Iris pigment epithelial cell (primary cell): ENCODE measurements around the gene SS18L1.
"Not testable (repeated sequence)": the region's sequence is repeated elsewhere in the genome, so short reads cannot be mapped to it uniquely, and the experiment has no call there.

Source experiments
- DNase-seq: peaks from one replicate; pipeline ENCODE4 v3.0.0-alpha.2; 2011; ENCODE audit warnings: low read depth

SS18L1 gene, protein sequence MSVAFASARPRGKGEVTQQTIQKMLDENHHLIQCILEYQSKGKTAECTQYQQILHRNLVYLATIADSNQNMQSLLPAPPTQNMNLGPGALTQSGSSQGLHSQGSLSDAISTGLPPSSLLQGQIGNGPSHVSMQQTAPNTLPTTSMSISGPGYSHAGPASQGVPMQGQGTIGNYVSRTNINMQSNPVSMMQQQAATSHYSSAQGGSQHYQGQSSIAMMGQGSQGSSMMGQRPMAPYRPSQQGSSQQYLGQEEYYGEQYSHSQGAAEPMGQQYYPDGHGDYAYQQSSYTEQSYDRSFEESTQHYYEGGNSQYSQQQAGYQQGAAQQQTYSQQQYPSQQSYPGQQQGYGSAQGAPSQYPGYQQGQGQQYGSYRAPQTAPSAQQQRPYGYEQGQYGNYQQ

DNA sequence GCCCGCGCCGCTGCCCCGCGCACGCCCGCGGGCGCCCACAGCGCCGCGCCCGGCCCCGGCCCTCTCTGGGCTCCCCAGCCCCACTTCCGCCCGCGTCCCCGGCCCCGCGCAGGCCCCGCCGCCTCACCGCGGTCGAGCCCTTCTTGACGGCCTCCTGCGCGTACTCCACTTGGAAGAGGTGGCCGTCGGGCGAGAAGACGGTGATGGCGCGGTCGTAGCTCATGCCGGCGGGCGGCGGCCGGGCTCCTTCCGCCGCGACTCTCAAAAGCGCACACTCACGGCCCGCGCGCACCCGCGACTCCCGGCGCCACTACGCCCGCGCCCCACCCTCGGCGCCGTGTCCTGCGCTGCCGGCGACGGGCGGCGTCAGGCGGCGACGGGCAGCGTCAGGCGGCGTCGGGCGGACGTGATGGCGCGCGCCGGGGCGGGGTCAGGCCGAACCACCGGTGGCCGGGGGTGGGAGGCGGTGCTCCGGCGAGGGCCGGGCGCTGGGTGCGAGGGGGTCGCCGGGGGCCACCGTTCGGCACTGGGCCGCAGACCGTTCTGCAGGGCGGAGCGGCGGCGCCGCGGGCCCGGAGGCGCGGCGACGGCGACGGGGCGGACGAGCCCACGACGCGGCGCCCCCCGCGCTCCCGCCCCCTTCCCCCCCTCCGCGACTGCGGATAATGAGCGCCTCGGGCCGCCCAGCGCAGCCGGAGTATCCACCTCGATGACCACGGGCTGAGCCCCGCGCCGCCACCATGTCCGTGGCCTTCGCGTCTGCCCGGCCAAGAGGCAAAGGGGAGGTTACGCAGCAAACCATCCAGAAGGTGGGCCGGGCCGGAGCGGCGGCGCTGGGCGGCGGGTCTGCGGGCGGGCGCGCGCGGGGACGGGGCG lies at the start of gene SS18L1, which contains the start of gene PSMA7:
SS18L1 (plus strand) TSS at position 689 of the 876 bp plus-strand sequence; CDS start at position 741, 52 bp downstream.
PSMA7 (minus strand) TSS at position 314 of the 876 bp plus-strand sequence; CDS start at position 223, 91 bp downstream.
- DNase-seq, result peak; percentile 89

DNA sequence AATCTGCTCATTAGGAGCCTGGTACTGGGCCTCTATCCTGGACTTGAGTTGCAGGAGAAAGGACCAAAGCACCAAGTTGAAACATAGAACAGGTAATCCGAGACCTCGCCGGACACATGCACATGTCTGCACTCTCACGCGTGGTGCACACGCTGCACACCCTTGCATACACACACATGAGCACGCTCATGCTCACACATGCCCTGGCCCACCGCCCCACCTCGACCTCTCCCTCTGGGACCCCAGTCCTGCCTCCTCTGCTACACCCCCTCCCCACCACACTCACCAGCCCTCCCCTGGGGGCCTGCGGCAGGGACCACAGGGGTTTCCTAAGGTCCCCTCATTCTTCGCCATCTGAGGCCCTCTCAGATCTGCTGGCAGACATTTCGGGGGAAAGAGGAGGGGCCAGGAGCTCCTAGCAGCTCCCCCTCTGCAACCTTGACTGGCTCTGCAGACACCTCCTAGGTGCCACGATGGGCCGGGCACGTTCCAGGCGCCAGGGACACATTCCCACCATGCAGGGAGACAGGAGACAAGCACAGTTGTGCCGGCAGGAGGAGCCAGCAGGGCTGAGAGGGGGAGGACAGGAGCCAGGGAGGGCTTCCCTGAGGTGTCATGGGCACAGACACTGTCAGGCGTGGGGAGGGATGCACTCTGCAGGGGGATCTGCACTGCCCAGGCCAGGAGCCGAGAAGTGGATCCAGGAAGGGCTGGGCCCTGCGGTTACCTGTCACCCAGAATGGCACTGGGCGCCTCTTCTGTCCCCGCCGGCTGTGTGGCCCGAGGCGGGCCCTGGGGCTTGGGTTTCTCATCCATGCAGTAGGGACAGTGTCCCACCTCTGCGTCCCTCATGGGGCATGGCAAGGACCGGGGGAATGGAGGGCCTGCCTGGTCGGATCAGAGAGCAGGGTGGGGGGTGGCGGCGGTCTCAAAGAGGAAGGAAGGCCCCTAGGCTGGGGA lies 46.9 kb upstream of the SS18L1 start:
- DNase-seq, result no peak

DNA sequence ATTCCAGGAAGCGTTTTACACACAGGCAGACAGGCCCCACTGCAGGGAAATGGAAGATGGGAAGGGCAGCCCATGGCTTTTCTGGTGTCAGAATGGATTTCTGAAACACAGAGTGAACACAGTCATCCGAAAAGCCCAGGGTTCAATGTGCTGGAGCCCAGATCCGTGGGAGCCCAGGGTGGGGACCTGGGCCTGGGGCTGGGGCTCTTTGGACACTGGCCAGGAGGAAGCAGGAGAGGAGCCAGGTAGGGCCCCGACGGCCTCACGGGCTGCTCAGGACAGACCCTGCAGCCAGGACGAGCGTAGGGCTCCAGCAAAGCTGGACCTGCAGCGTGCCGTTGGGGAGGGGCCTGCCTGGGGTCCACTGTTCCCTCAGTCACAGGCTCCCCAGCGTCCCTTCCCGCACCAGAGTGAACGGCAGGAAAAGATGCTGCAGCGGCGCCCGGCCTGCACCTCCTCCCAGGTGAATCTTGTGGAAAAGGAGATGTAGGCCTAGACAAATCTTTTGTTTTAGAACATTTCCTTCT lies 45.6 kb upstream of the SS18L1 start:
- DNase-seq, result no peak

DNA sequence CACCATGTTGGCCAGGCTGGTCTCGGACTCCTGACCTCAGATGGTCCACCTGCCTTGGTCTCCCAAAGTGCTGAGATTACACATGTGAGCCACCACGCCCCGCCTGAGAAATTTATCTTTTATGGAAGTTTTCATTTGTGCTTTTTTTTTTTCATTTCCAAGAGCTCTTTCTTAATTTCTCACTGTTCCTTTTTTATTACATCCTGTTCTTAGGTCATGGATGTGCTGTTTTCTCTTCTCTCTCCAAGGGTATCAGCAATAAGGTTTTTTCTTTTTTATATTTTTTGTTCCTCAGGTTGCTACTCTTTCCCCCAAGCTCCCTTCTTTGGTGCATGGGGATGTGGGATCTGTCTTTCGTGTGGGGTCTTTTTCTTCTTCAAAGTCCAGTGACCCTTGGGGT lies 42.5 kb upstream of the SS18L1 start:
- DNase-seq, result no peak

DNA sequence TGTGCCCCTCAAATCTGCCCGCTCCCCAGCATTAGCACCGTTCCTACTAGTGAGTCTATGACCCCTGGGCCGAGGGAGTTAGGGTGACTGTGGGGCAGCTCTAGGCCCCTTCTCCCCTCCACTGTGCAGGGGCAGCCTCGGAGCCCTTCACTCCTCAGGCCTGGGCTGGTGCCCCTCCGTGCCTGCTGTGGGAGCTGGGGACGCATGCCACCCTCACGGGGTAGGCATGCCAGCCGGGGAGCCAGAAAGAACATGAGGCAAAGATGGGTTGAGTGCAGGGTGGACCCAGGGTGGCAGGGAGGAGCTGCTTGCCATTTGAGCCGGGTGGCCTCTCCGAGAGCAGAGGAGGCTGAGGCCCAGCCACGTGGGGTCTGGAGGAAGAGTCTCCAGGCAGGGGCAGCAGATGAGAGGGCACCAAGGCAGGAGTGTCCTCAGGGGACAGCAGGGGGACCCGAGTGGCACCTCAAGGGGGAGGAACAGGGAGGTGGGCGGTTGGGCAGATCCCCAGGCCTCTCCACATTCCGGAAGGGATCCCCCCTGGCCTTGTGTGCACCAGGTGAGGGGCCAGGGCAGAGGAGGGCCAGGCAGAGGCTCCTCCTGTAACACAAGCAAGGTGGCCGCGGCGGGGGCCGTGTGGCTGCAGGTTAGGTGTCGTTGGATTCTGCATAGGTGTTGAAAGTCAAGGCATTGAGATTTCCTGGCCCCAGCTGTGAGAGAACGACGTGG lies 39.9 kb upstream of the SS18L1 start:
- DNase-seq, result no peak

DNA sequence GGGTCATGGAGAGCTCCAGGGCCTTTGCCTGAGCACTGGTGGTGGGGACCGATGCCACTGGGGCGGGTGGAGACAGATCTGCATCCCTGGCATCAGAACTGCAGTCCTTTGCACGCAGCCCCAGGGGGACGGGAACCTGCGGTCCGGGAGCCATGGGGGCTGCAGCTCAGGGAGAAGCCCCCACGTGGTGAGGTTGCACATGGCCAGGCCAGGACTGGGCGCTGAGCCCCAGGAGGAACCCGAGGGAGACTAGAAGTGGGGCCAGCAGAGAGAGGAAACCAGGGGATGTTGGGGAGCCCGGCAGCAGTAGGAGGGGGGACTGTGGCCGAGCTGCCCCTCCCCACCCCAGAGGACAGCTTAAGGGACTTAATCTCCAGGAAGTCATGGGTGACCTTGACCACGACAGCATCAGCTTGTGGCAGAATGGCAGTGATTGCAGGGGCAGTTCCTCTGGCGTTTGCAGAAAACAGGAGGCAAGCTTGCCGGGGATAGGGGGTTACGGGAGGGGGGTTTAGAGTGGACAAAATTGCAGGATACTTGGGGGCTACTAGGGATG lies 39.3 kb upstream of the SS18L1 start:
- DNase-seq, result no peak

DNA sequence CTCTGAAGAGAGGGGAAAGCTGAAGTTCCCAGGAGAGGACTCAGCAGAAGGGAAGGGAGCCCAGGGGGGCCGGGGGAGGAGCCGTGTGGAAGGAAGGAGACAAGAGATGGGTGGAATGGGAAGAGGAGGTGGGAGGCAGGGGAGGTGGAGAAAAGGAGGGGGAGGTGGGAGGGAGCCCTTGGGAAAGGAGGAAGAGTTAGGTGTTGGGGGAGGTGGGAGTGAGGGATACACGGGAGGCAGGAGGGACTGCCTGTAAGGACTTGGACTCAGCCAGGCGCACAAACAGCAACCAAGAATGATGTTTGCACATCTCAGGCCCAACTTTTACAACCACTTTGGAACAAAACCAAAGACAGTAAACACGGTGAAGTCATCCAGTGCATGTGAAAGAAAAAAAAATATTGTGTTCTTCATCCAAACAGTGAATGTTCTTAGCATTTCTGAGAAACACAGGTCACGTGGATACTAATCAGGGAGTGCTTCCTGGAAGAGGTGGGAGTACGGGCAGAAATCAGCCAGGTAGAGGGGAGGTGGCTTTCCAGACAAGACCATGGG lies 38.7 kb upstream of the SS18L1 start:
- peak; percentile 67 for DNase-seq

DNA sequence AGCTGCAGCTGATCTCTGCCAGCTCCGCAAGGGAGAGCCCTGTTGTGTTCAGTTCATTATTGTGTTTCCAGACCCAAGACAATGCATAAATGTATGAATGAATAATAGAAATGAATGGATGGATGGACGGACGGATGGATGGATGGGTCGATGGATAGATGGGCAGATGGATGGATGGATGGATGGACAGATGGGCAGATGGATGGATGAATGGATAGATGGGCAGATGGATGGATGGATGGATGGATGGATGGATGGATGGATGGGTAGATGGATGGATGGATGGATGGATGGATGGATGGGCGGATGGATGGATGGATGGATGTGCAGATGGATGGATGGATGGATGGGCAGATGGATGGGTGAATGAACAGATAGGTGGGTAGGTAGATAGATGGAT lies 38.0 kb upstream of the SS18L1 start:
- no peak for DNase-seq

DNA sequence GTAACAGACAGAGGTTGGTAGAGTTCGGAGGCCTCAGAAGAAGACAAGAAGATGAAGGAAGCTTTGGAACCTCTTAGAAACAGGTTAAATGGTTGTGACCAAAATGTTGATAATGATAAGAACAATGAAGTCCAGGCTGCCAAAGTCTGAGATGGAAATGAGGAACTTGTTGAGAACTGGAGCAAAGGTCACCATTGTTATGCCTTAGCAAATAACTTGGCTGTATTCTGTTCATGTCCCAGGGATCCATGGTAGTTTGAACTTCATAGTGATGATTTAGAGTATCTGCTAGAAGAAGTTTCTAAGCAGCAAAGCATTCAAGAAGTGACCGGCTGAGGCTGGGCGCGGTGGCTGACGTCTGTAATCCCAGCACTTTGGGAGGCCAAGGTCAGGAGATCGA lies 32.4 kb upstream of the SS18L1 start:
- DNase-seq, result no peak

DNA sequence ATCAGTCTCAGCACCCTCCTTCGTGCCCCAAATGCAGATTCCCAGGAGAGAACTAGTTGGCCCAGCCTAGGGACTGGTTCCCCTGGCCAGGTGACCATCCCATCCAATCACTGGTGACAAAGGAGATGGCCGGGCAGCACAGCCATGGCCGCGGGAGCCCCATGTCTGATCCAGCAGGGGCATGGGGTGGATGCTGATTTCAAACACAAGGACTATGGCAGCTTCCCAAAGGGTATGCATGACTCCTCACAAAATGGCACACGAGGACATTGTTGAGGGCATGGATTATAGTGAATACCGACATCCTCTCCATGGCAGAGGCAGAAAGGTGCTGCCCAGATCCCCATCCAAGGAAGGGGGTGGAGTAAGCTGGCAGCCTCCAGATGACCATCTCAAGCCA lies 31.2 kb upstream of the SS18L1 start:
- no peak for DNase-seq

DNA sequence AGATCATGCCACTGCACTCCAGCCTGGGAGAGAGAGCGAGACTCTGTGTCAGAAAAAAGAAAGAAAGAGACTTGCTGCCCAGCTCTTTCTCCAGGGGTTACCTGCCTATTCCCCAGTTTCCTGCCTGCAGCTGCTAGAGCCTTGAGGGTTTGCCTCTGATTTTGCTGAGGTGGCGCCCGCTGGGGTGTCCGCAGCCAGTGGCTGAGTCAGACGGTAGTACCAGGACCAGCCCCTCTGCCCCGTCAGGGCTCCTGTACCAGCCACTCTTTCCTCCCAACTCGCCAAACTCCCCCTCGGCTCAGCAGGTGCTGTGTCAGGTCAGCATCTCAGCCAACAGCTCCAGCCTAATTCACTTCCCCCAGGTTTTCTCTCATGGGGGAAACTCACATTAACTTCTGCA lies 28.7 kb upstream of the SS18L1 start:
- DNase-seq, result no peak

DNA sequence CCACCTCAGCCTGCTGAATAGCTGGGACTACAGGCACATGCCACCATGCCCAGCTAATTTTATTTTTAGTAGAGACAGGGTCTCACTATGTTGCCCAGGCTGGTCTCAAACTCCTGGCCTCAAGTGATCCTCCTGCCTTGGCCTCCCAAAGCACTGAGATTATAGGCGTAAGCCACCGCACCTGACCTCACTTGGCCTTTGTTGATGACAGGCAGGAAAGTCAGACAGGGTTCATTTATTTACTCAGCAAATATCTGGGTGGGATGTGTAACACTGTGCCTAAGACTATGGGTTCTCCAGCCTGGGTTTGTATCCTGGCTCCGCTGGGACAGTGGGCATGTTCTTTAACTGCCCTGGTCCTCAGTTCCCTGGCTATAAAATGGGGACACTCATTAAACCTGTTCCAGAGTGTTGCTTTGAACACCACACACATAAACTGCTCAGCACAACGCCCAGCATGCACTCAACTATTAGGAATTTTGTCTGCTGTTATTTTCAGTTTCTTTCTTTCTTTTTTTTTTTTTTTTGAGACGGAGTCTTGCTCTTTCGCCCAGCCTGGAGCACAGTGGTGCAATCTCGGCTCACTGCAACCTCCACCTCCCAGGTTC lies 27.7 kb upstream of the SS18L1 start:
- DNase-seq, result not testable (repeated sequence)

DNA sequence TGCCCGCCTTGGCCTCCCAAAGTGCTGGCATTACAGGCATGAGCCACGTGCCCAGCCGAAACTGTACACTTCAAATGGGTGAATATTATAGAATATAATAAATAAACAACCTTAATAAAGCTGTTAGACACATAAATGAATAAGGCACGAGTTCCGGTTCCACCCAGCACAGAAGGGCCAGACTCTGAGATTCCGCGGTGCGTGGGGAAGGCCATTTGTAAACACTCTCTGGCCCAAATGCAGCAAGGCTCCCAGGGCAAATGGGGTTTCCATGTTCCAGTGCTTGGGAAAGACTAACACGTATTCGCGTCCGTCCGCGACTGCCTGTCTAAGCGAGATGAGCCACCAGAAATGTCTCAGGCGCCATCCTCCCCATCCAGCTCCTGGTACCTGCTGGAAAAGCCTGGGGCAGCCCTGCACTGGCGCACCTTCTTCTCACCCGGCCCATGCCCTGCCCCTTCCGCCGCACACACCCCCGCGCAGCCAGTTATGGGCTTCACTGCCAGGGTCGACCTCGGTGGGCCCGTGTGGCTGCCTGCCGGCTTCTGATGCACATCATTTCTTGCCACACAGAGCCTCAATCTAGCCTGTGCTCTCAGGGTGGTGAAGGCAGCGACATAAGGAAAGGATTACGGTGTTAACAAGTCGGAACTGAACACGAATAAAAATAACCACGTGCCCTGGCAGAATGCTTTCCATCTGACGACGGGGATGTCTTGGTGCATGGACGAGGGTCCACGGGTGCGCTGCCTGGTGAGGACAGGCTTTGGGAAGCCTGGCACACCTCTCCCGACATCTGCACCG lies 26.8 kb upstream of the SS18L1 start:
- DNase-seq, result no peak

DNA sequence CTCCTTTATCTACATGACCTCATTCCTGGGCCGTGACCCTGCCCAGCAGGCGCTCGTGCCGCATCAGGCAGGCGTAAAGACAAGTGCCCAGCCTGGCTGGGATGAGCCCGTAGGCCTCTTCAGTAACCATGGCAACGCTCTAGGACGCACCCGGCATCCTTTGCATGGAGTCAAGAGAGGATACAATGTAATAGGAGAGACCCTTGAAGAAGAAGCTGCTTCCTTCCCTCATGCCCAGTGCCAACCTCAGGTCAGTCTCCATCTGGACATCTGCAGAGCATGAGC lies 26.3 kb upstream of the SS18L1 start:
- no peak for DNase-seq

DNA sequence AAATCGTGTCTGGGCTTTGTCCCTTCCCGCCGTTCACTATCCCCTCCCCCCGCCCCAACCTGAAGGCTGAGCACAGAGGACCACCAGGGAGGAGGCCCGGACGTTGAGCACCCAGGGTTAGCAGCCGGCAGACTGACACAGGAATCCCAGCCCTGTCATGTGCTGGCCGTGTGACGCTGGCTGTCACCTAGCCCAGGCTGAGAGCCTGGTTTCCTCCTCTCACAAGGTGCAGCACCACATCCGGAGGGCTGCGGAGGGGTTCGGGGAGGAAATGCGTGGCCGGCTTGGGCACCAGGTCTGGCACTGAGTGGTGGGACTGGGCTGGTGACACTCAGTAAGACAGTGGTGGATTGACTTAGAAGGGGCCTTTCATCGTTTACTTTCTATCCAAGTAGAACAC lies 25.9 kb upstream of the SS18L1 start:
- no peak for DNase-seq

DNA sequence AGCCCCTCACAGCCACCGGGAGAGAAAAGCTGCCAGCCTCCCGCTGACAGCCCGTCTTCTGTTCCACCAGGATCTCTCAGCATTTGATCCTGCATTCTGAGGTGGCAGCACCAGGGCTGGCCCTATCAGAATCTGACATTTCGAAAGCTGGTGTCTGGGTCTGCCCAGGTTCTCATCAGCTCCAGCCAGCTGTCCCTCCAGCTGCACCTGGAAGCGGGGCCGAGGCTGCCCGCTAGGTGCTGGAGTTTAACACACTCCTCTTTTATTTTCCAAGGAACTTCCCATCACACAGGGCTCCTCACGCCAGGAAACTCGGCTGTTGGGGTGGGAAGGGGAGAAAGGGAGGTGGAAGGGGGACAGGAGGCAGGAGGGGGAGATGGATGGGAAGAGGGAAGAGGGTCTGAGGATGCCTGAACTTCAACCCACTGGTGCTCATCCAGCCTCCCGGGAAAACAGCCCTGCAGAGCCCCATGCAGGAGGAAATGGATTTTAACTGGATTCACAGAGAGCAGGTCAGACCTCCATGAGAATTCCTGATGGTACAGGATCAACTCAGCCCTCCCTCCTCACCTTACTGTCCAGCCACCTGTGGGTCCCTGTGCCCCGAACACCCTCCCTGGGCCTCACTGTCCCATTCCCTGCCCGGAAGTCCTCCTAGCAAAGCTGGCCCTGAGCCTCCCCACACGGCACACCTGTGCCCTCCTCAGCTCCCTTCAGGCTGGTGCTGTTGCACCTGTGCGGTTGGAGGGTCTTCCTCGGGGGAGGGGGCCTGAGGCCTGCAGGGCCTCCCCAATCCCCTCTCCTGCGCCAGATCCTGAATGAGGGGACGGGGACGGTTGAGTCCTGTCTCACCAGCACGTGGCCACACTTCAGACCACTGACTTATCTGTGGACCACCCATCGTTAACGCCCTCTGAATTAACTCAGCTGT lies 25.2 kb upstream of the SS18L1 start:
- DNase-seq, result no peak

DNA sequence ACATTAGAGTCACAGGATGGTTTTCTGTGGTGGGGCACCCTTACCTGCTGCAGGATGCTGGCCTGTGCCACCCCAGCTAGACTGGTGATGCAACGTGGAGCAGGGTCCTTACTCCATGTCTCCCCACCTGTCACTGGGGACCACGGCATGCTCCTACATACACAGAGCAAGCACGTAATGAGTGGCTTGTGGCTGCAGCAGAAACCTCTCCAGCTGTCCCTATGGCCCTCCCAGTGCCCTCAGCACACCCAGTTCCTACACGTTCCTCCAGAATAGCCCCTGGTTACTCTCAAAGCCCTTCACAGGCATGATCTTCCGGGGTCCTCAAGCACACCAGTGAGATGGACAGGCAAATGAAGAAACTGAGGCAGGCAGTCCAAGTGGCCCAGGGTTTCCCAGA lies 24.5 kb upstream of the SS18L1 start:
- no peak for DNase-seq
